Measurements from ENCODE around the gene ADRA1B.

Gene ADRA1B

GRCh38 chr5:159888860-159889259 lies 27.4 kb upstream of the ADRA1B start:
- DNase-seq (ENCODE audit: low spot score): no peak
- in situ Hi-C loops (cut with MboI; ENCODE audit: low pct_unique_long_range_greater_than_20kb, low sequenced_read_pairs, unreplicated experiment): no loop called here
- TF ChIP-seq CTCF (IDR thresholded peaks at IDR 0.05; ENCODE audit: extremely low read depth, insufficient read depth, missing control alignments): no peak

GRCh38 chr5:159890141-159890540 lies 26.1 kb upstream of the ADRA1B start:
- in situ Hi-C loops (cut with MboI; ENCODE audit: low pct_unique_long_range_greater_than_20kb, low sequenced_read_pairs, unreplicated experiment): no loop called here
- TF ChIP-seq CTCF (IDR thresholded peaks at IDR 0.05; ENCODE audit: extremely low read depth, insufficient read depth, missing control alignments): no peak
- DNase-seq (ENCODE audit: low spot score): no peak

GRCh38 chr5:159891371-159891770 lies 24.9 kb upstream of the ADRA1B start:
- TF ChIP-seq CTCF (IDR thresholded peaks at IDR 0.05; ENCODE audit: extremely low read depth, insufficient read depth, missing control alignments): no peak
- in situ Hi-C loops (cut with MboI; ENCODE audit: low pct_unique_long_range_greater_than_20kb, low sequenced_read_pairs, unreplicated experiment): no loop called here
- no peak for DNase-seq (ENCODE audit: low spot score)

GRCh38 chr5:159893040-159893695 lies 23.1 kb upstream of the ADRA1B start:
- no peak for TF ChIP-seq CTCF (IDR thresholded peaks at IDR 0.05; ENCODE audit: extremely low read depth, insufficient read depth, missing control alignments)
- no peak for DNase-seq (ENCODE audit: low spot score)
- in situ Hi-C loops (cut with MboI; ENCODE audit: low pct_unique_long_range_greater_than_20kb, low sequenced_read_pairs, unreplicated experiment): no loop called here

- no peak for DNase-seq (ENCODE audit: low spot score)
- no peak for TF ChIP-seq CTCF (IDR thresholded peaks at IDR 0.05; ENCODE audit: extremely low read depth, insufficient read depth, missing control alignments)
- in situ Hi-C loops (cut with MboI; ENCODE audit: low pct_unique_long_range_greater_than_20kb, low sequenced_read_pairs, unreplicated experiment): no loop called here
Observed at GRCh38 chr5:159894149-159894720, 22.0 kb upstream of the ADRA1B start.

GRCh38 chr5:159897786-159898393 lies 18.4 kb upstream of the ADRA1B start:
- no peak for DNase-seq (ENCODE audit: low spot score)
- TF ChIP-seq CTCF (IDR thresholded peaks at IDR 0.05; ENCODE audit: extremely low read depth, insufficient read depth, missing control alignments): no peak
- in situ Hi-C loops (cut with MboI; ENCODE audit: low pct_unique_long_range_greater_than_20kb, low sequenced_read_pairs, unreplicated experiment): no loop called here

Measured in GM13977 (cell line).